ENCODE results near the gene ADAMTS20. TPM values are rescaled to one million over a fixed set of nuclear protein-coding genes. Genes with fewer than 3 reads are reported as not detected.
"Not testable (repeated sequence)": the region's sequence is repeated elsewhere in the genome, so short reads cannot be mapped to it uniquely, and the experiment has no call there.

The ADAMTS20 gene
- total RNA-seq, 2 experiments from 2014 or later = not detected

GRCh38 chr12:43396671-43397070 lies 155.3 kb downstream of the ADAMTS20 start:
- intact Hi-C loops (cut with micrococcal nuclease) = no loop called here
- Mint-ChIP-seq H3K4me1 (ENCODE audit: low read depth) (no peaks in the 10 kb centered on the region), H3K27me3 (no peaks in the 10 kb centered on the region), H3K36me3 (no peaks in the 10 kb centered on the region), H3K9me3 (no peaks in the 10 kb centered on the region), H3K27ac (no peak overlapping the region), H3K4me3 (no peak overlapping the region)
- DNase-seq = no peak
- ChIA-PET POLR2A (no interaction called here), CTCF (no interaction called here)

GRCh38 chr12:43392116-43392515 lies 159.9 kb downstream of the ADAMTS20 start:
- Mint-ChIP-seq H3K4me3 (no peak overlapping the region), H3K4me1 (ENCODE audit: low read depth) (no peaks in the 10 kb centered on the region), H3K9me3 (no peaks in the 10 kb centered on the region), H3K27ac (no peak overlapping the region), H3K27me3 (no peaks in the 10 kb centered on the region), H3K36me3 (no peaks in the 10 kb centered on the region)
- no peak for DNase-seq
- intact Hi-C loops (cut with micrococcal nuclease) = no loop called here
- ChIA-PET CTCF (no interaction called here), POLR2A (no interaction called here)

GRCh38 chr12:43381879-43382278 lies 170.1 kb downstream of the ADAMTS20 start:
- Mint-ChIP-seq H3K27me3 (no peaks in the 10 kb centered on the region), H3K4me1 (ENCODE audit: low read depth) (no peaks in the 10 kb centered on the region), H3K9me3 (peaks cover 26% of the 10 kb centered on the region), H3K4me3 (no peak overlapping the region), H3K27ac (no peak overlapping the region), H3K36me3 (no peaks in the 10 kb centered on the region)
- CTCF ChIA-PET = no interaction called here
- DNase-seq = no peak
- intact Hi-C loops (cut with micrococcal nuclease) = no loop called here
- POLR2A ChIA-PET = no interaction called here

- Mint-ChIP-seq H3K9me3 (peaks cover 23% of the 10 kb centered on the region), H3K4me1 (ENCODE audit: low read depth) (no peaks in the 10 kb centered on the region), H3K36me3 (no peaks in the 10 kb centered on the region), H3K4me3 (no peak overlapping the region), H3K27ac (no peak overlapping the region), H3K27me3 (no peaks in the 10 kb centered on the region)
- ChIA-PET POLR2A (no interaction called here), CTCF (no interaction called here)
- intact Hi-C loops (cut with micrococcal nuclease) = no loop called here
- no peak for DNase-seq
Observed at GRCh38 chr12:43378448-43378847, 173.6 kb downstream of the ADAMTS20 start.

- no peak for DNase-seq
- intact Hi-C loops (cut with micrococcal nuclease) = no loop called here
- Mint-ChIP-seq H3K4me1 (ENCODE audit: low read depth) (no peaks in the 10 kb centered on the region), H3K27ac (no peak overlapping the region), H3K36me3 (no peaks in the 10 kb centered on the region), H3K9me3 (no peaks in the 10 kb centered on the region), H3K27me3 (no peaks in the 10 kb centered on the region), H3K4me3 (no peak overlapping the region)
- POLR2A ChIA-PET = no interaction called here
- CTCF ChIA-PET = no interaction called here
Observed at GRCh38 chr12:43370263-43370662, 181.7 kb downstream of the ADAMTS20 start.

- H3K27ac Mint-ChIP-seq = no peak overlapping the region
- H3K36me3 Mint-ChIP-seq = no peaks in the 10 kb centered on the region
- H3K4me3 Mint-ChIP-seq = no peak overlapping the region
- no peaks in the 10 kb centered on the region for H3K27me3 Mint-ChIP-seq
- no peak for DNase-seq
- POLR2A ChIA-PET = no interaction called here
- no peaks in the 10 kb centered on the region for H3K9me3 Mint-ChIP-seq
- CTCF ChIA-PET = no interaction called here
- H3K4me1 Mint-ChIP-seq (ENCODE audit: low read depth) = no peaks in the 10 kb centered on the region
- intact Hi-C loops (cut with micrococcal nuclease) = no loop called here
Observed at GRCh38 chr12:43362910-43363694, 188.9 kb downstream of the ADAMTS20 start.

- Mint-ChIP-seq H3K9me3 (no peaks in the 10 kb centered on the region), H3K27ac (no peak overlapping the region), H3K4me3 (no peak overlapping the region), H3K4me1 (ENCODE audit: low read depth) (no peaks in the 10 kb centered on the region), H3K36me3 (no peaks in the 10 kb centered on the region), H3K27me3 (no peaks in the 10 kb centered on the region)
- CTCF ChIA-PET = no interaction called here
- DNase-seq = no peak
- POLR2A ChIA-PET = no interaction called here
- intact Hi-C loops (cut with micrococcal nuclease) = no loop called here
Observed at GRCh38 chr12:43361031-43361710, 190.8 kb downstream of the ADAMTS20 start.

GRCh38 chr12:43360001-43360400 lies 192.0 kb downstream of the ADAMTS20 start:
- H3K27me3 Mint-ChIP-seq; intact Hi-C loops (cut with micrococcal nuclease); DNase-seq; CTCF ChIA-PET; H3K4me1 Mint-ChIP-seq (ENCODE audit: low read depth); H3K36me3 Mint-ChIP-seq; H3K4me3 Mint-ChIP-seq; H3K9me3 Mint-ChIP-seq; H3K27ac Mint-ChIP-seq; POLR2A ChIA-PET: not testable (repeated sequence)

- H3K9me3 Mint-ChIP-seq = no peaks in the 10 kb centered on the region
- CTCF ChIA-PET = no interaction called here
- POLR2A ChIA-PET = no interaction called here
- H3K27me3 Mint-ChIP-seq = no peaks in the 10 kb centered on the region
- H3K36me3 Mint-ChIP-seq = no peaks in the 10 kb centered on the region
- no peak overlapping the region for H3K27ac Mint-ChIP-seq
- H3K4me3 Mint-ChIP-seq = no peak overlapping the region
- no peaks in the 10 kb centered on the region for H3K4me1 Mint-ChIP-seq (ENCODE audit: low read depth)
- no peak for DNase-seq
- intact Hi-C loops (cut with micrococcal nuclease) = no loop called here
Observed at GRCh38 chr12:43357141-43357540, 194.9 kb downstream of the ADAMTS20 start.

GRCh38 chr12:43352001-43352400 lies 200.0 kb downstream of the ADAMTS20 start:
- H3K27me3 Mint-ChIP-seq = no peaks in the 10 kb centered on the region
- no peaks in the 10 kb centered on the region for H3K36me3 Mint-ChIP-seq
- DNase-seq = no peak
- H3K27ac Mint-ChIP-seq = no peak overlapping the region
- no peak overlapping the region for H3K4me3 Mint-ChIP-seq
- ChIA-PET POLR2A (no interaction called here), CTCF (no interaction called here)
- no peaks in the 10 kb centered on the region for H3K9me3 Mint-ChIP-seq
- intact Hi-C loops (cut with micrococcal nuclease) = no loop called here
- no peaks in the 10 kb centered on the region for H3K4me1 Mint-ChIP-seq (ENCODE audit: low read depth)

GRCh38 chr12:43349863-43350262 lies 202.1 kb downstream of the ADAMTS20 start:
- no peaks in the 10 kb centered on the region for H3K4me1 Mint-ChIP-seq (ENCODE audit: low read depth)
- intact Hi-C loops (cut with micrococcal nuclease) = no loop called here
- H3K4me3 Mint-ChIP-seq = no peak overlapping the region
- DNase-seq = no peak
- no peaks in the 10 kb centered on the region for H3K36me3 Mint-ChIP-seq
- no peak overlapping the region for H3K27ac Mint-ChIP-seq
- peaks cover 9% of the 10 kb centered on the region for H3K9me3 Mint-ChIP-seq
- ChIA-PET CTCF (no interaction called here), POLR2A (no interaction called here)
- no peaks in the 10 kb centered on the region for H3K27me3 Mint-ChIP-seq

GRCh38 chr12:43348221-43348620 lies 203.8 kb downstream of the ADAMTS20 start:
- no peaks in the 10 kb centered on the region for H3K36me3 Mint-ChIP-seq
- H3K27me3 Mint-ChIP-seq = no peaks in the 10 kb centered on the region
- ChIA-PET POLR2A (no interaction called here), CTCF (no interaction called here)
- intact Hi-C loops (cut with micrococcal nuclease) = no loop called here
- no peaks in the 10 kb centered on the region for H3K4me1 Mint-ChIP-seq (ENCODE audit: low read depth)
- H3K9me3 Mint-ChIP-seq = peaks cover 22% of the 10 kb centered on the region
- H3K4me3 Mint-ChIP-seq = no peak overlapping the region
- H3K27ac Mint-ChIP-seq = no peak overlapping the region
- DNase-seq = no peak

- Mint-ChIP-seq H3K27me3 (no peaks in the 10 kb centered on the region), H3K36me3 (no peaks in the 10 kb centered on the region), H3K27ac (no peak overlapping the region), H3K4me3 (no peak overlapping the region), H3K4me1 (ENCODE audit: low read depth) (no peaks in the 10 kb centered on the region), H3K9me3 (peaks cover 22% of the 10 kb centered on the region)
- ChIA-PET CTCF (no interaction called here), POLR2A (no interaction called here)
- intact Hi-C loops (cut with micrococcal nuclease) = no loop called here
- DNase-seq = no peak
Observed at GRCh38 chr12:43347026-43347425, 205.0 kb downstream of the ADAMTS20 start.
